Activated B cell treated with CpG ODN at 0.5 μM for 24 hours (primary cell): ENCODE measurements around the gene TMEM121. TPM values are rescaled to one million over a fixed set of nuclear protein-coding genes. Genes with fewer than 3 reads are reported as not detected.

ENCODE experiments used
- ATAC-seq: fragments of 200-7000 bp; cut with Tn5 transposase; one replicate; pipeline ENCODE4 v1.10.0; 2021; ENCODE audit warnings: low read depth, mild to moderate bottlenecking, moderate library complexity
- CTCF ChIA-PET: fragments of 350-600 bp; sonication (Branson Sonifier 250); formaldehyde crosslinking; loops from one replicate; lab custom pipeline; 2021; ENCODE audit warnings: antibody characterized with exemption; lab: Charles Lee
- POLR2A ChIA-PET: fragments of 350-600 bp; sonication (Branson Sonifier 250); formaldehyde crosslinking; loops from one replicate; lab custom pipeline; 2021; ENCODE audit warnings: antibody characterized with exemption; lab: Charles Lee
- DNase-seq: peaks from one replicate; pipeline ENCODE4 v3.0.0; 2022
- H3K27ac Mint-ChIP-seq: one replicate; pipeline ENCODE4 v1.8.0; 2020; ENCODE audit warnings: mixed read lengths
- H3K27me3 Mint-ChIP-seq: one replicate; pipeline ENCODE4 v1.8.0; 2021; ENCODE audit warnings: mixed read lengths
- H3K36me3 Mint-ChIP-seq: one replicate; pipeline ENCODE4 v1.8.0; 2021; ENCODE audit warnings: low read depth, mixed read lengths
- H3K4me1 Mint-ChIP-seq: one replicate; pipeline ENCODE4 v1.8.0; 2021; ENCODE audit warnings: mixed read lengths
- H3K4me3 Mint-ChIP-seq: one replicate; pipeline ENCODE4 v1.8.0; 2020; ENCODE audit warnings: mild to moderate bottlenecking, mixed read lengths
- H3K9me3 Mint-ChIP-seq: one replicate; pipeline ENCODE4 v1.8.0; 2020; ENCODE audit warnings: mixed read lengths
- CTCF ChIP-seq: fragments of 200-600 bp; IDR thresholded peaks from one replicate; pipeline ENCODE4 v1.8.0; 2022; ENCODE audit warnings: antibody characterized with exemption, mild to moderate bottlenecking
- intact Hi-C: fragments of 100-400 bp; cut with micrococcal nuclease; formaldehyde crosslinking; loops from one replicate; pipeline ENCODE4 v1.15.1; 2024
- total RNA-seq: library from RNA; stranded (reverse); gene quantifications from 2 replicates; pipeline ENCODE4 v1.2.3, GENCODE V29; 2022

Gene TMEM121
- total RNA-seq, 1 donor from 2014 or later = 1.6 TPM

GRCh38 chr14:105490572-105491365 lies 35.6 kb upstream of the TMEM121 start, which contains the start of gene TEDC1:
Gene TEDC1 (plus strand): TSS chr14:105491246. CDS start chr14:105491376, 130 bp downstream.
- intact Hi-C loops = loop anchor here (1.0 to 5.0 kb wide), 14 partner anchors 14 to 738 kb away; partner anchors contain the start of genes BRF1, CDCA4, CLBA1 and GPR132
- DNase-seq (peak; percentile 96), ATAC-seq (peak; percentile 73)
- CTCF ChIA-PET = interaction anchor here (1.0 to 4.1 kb wide), 14 partner anchors 10 to 400 kb away, joined by 3 to 104 read pairs (median 8); partner anchors contain the start of gene TEX22
- peak within 1 kb of the TSS; percentile 87 for H3K4me3 Mint-ChIP-seq
- no peaks in the 10 kb centered on the region for H3K9me3 Mint-ChIP-seq
- H3K27me3 Mint-ChIP-seq = no peaks in the 10 kb centered on the region
- peaks cover 33% of the 10 kb centered on the region for H3K4me1 Mint-ChIP-seq
- TF ChIP-seq CTCF = peak; percentile 57
- H3K27ac Mint-ChIP-seq = peak within 1 kb of the TSS; percentile 97
- POLR2A ChIA-PET = interaction anchor here (1.2 to 2.5 kb wide), 6 partner anchors 10 to 190 kb away, joined by 3 to 33 read pairs (median 11); partner anchors contain the start of genes BRF1 and TEX22
- peaks cover 2% of the 10 kb centered on the region for H3K36me3 Mint-ChIP-seq

GRCh38 chr14:105491366-105491973 lies 34.9 kb upstream of the TMEM121 start:
- CTCF ChIA-PET = interaction anchor here (1.4 to 4.1 kb wide), 2 partner anchors 11 to 121 kb away, joined by 4 to 58 read pairs; no protein-coding TSS in a partner anchor
- Mint-ChIP-seq H3K36me3 (peaks cover 2% of the 10 kb centered on the region), H3K27me3 (no peaks in the 10 kb centered on the region), H3K27ac (peak overlapping the region; percentile 97), H3K4me1 (peaks cover 26% of the 10 kb centered on the region), H3K9me3 (no peaks in the 10 kb centered on the region), H3K4me3 (peak overlapping the region; percentile 87)
- ATAC-seq (peak; percentile 8), DNase-seq (peak; percentile 75)
- TF ChIP-seq CTCF = no peak
- intact Hi-C loops = loop anchor here (1.0 to 5.0 kb wide), 9 partner anchors 15 to 739 kb away; partner anchors contain the start of genes BRF1, CDCA4, CLBA1 and GPR132
- POLR2A ChIA-PET = interaction anchor here (0.6 to 2.5 kb wide), 3 partner anchors 13 to 190 kb away, joined by 3 to 14 read pairs (median 3); partner anchors contain the start of gene TEX22

- peak overlapping the region; percentile 81 for H3K4me3 Mint-ChIP-seq
- no peak for TF ChIP-seq CTCF
- H3K4me1 Mint-ChIP-seq = peaks cover 22% of the 10 kb centered on the region
- no peaks in the 10 kb centered on the region for H3K9me3 Mint-ChIP-seq
- intact Hi-C loops = loop anchor here (5.0 kb wide), 2 partner anchors 505 to 565 kb away; partner anchors contain the start of gene CLBA1
- DNase-seq = no peak
- ChIA-PET CTCF (interaction anchor here (1.4 to 4.1 kb wide), 2 partner anchors 11 to 121 kb away, joined by 4 to 58 read pairs; no protein-coding TSS in a partner anchor), POLR2A (interaction anchor here (0.6 to 0.9 kb wide), 2 partner anchors 14 to 191 kb away, joined by 3 read pairs; no protein-coding TSS in a partner anchor)
- no peak for ATAC-seq
- H3K36me3 Mint-ChIP-seq = peaks cover 2% of the 10 kb centered on the region
- H3K27me3 Mint-ChIP-seq = no peaks in the 10 kb centered on the region
- H3K27ac Mint-ChIP-seq = peak overlapping the region; percentile 72
Observed at GRCh38 chr14:105492031-105492970, 34.1 kb upstream of the TMEM121 start.

GRCh38 chr14:105492971-105493871 lies 33.2 kb upstream of the TMEM121 start:
- intact Hi-C loops = loop anchor here (5.0 kb wide), 2 partner anchors 506 to 566 kb away; partner anchors contain the start of gene CLBA1
- no peak overlapping the region for H3K4me3 Mint-ChIP-seq

More at GRCh38 chr14:105492971-105493871, 33.2 kb upstream of the TMEM121 start:
- peaks cover 2% of the 10 kb centered on the region for H3K36me3 Mint-ChIP-seq
- H3K9me3 Mint-ChIP-seq = no peaks in the 10 kb centered on the region
- TF ChIP-seq CTCF = no peak
- ChIA-PET CTCF (no interaction called here), POLR2A (no interaction called here)
- DNase-seq (no peak), ATAC-seq (no peak)
- no peak overlapping the region for H3K27ac Mint-ChIP-seq
- no peaks in the 10 kb centered on the region for H3K27me3 Mint-ChIP-seq
- H3K4me1 Mint-ChIP-seq = peaks cover 17% of the 10 kb centered on the region
